DND-41 (cell line): ENCODE data around the gene ZIC4.

ENCODE experiments used
- EZH2 ChIP-seq: IDR thresholded peaks from 3 replicates; pipeline ENCODE4 v1.6.1; 2012; ENCODE audit warnings: borderline replicate concordance, low read depth, mild to moderate bottlenecking, moderate library complexity, low read length, inconsistent platforms; ENCODE audit not compliant: severe bottlenecking
- TF ChIP-seq, protein P1 (sequence below): IDR thresholded peaks from 2 replicates; pipeline ENCODE4 v1.5.1; 2012; ENCODE audit warnings: borderline replicate concordance, low read length, moderate library complexity, mild to moderate bottlenecking; ENCODE audit not compliant: poor library complexity, severe bottlenecking; ENCODE audit errors: extremely low read depth

- TF ChIP-seq, protein P1, sequence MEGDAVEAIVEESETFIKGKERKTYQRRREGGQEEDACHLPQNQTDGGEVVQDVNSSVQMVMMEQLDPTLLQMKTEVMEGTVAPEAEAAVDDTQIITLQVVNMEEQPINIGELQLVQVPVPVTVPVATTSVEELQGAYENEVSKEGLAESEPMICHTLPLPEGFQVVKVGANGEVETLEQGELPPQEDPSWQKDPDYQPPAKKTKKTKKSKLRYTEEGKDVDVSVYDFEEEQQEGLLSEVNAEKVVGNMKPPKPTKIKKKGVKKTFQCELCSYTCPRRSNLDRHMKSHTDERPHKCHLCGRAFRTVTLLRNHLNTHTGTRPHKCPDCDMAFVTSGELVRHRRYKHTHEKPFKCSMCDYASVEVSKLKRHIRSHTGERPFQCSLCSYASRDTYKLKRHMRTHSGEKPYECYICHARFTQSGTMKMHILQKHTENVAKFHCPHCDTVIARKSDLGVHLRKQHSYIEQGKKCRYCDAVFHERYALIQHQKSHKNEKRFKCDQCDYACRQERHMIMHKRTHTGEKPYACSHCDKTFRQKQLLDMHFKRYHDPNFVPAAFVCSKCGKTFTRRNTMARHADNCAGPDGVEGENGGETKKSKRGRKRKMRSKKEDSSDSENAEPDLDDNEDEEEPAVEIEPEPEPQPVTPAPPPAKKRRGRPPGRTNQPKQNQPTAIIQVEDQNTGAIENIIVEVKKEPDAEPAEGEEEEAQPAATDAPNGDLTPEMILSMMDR: no peak
- no peak for TF ChIP-seq EZH2
Measured at GRCh38 chr3:147384210-147385058, 21.9 kb downstream of the ZIC4 start.
